H9 (cell line): Measurements from ENCODE around the gene NEK6. TPM values are rescaled to one million over a fixed set of nuclear protein-coding genes. Genes with fewer than 3 reads are reported as not detected.

Experiments used
- DNase-seq: peaks from one replicate; pipeline ENCODE4 v3.0.0-alpha.2; 2017
- H2AFZ ChIP-seq: one replicate; pipeline ENCODE4 v1.6.1; 2013; ENCODE audit warnings: mild to moderate bottlenecking, low read length, control low read depth, moderate library complexity
- H2AK5ac ChIP-seq: 2 replicates; pipeline ENCODE4 v1.6.1; 2013; ENCODE audit warnings: low read length, control low read depth, mixed read lengths; ENCODE audit not compliant: insufficient read length
- H2BK120ac ChIP-seq: one replicate; pipeline ENCODE4 v1.6.1; 2013; ENCODE audit warnings: low read depth, mild to moderate bottlenecking, low read length, control low read depth, inconsistent platforms; ENCODE audit not compliant: poor library complexity, severe bottlenecking
- H2BK12ac ChIP-seq: 2 replicates; pipeline ENCODE4 v1.6.1; 2013; ENCODE audit warnings: low read length, control low read depth, mixed read lengths, low read depth; ENCODE audit not compliant: insufficient read length
- H2BK15ac ChIP-seq: 2 replicates; pipeline ENCODE4 v1.6.1; 2013; ENCODE audit warnings: low read depth, low read length, control low read depth
- H2BK20ac ChIP-seq: one replicate; pipeline ENCODE4 v1.6.1; 2013; ENCODE audit warnings: low read depth, mild to moderate bottlenecking, low read length, control low read depth, inconsistent platforms; ENCODE audit not compliant: poor library complexity, severe bottlenecking
- H2BK5ac ChIP-seq: 2 replicates; pipeline ENCODE4 v1.6.1; 2013; ENCODE audit warnings: low read length, control low read depth, mixed read lengths; ENCODE audit not compliant: insufficient read length
- H3K14ac ChIP-seq: 2 replicates; pipeline ENCODE4 v1.6.1; 2013; ENCODE audit warnings: low read length, control low read depth; ENCODE audit not compliant: insufficient read depth
- H3K18ac ChIP-seq: 2 replicates; pipeline ENCODE4 v1.6.1; 2013; ENCODE audit warnings: low read depth, mild to moderate bottlenecking, mixed read lengths, low read length, control low read depth; ENCODE audit not compliant: insufficient read length
- H3K23ac ChIP-seq: 2 replicates; pipeline ENCODE4 v1.6.1; 2013; ENCODE audit warnings: low read length, control low read depth, mixed read lengths, low read depth; ENCODE audit not compliant: insufficient read length
- H3K23me2 ChIP-seq: 2 replicates; pipeline ENCODE4 v1.6.1; 2013; ENCODE audit warnings: low read depth, mild to moderate bottlenecking, mixed read lengths, low read length, control low read depth; ENCODE audit not compliant: insufficient read length, poor library complexity, severe bottlenecking
- H3K27ac ChIP-seq: 2 replicates; pipeline ENCODE4 v1.5.1; 2013; ENCODE audit warnings: low read length, control low read depth, mixed read lengths, low read depth; ENCODE audit not compliant: insufficient read length
- H3K27me3 ChIP-seq: 2 replicates; pipeline ENCODE4 v1.6.1; 2013; ENCODE audit warnings: low read length, control low read depth, inconsistent platforms; ENCODE audit not compliant: insufficient read depth
- H3K4ac ChIP-seq: 2 replicates; pipeline ENCODE4 v1.6.1; 2013; ENCODE audit warnings: low read depth, mild to moderate bottlenecking, control low read depth, inconsistent platforms, low read length, moderate library complexity
- H3K4me1 ChIP-seq: 2 replicates; pipeline ENCODE4 v1.6.1; 2013; ENCODE audit warnings: low read length, control low read depth, inconsistent platforms; ENCODE audit not compliant: insufficient read depth
- H3K4me2 ChIP-seq: 2 replicates; pipeline ENCODE4 v1.6.1; 2013; ENCODE audit warnings: low read length, control low read depth, mixed read lengths; ENCODE audit not compliant: insufficient read length, insufficient read depth
- H3K56ac ChIP-seq: 2 replicates; pipeline ENCODE4 v1.6.1; 2013; ENCODE audit warnings: low read depth, mild to moderate bottlenecking, mixed read lengths, low read length, control low read depth; ENCODE audit not compliant: insufficient read length
- H3K79me1 ChIP-seq: 2 replicates; pipeline ENCODE4 v1.6.1; 2013; ENCODE audit warnings: low read depth, mild to moderate bottlenecking, moderate library complexity, low read length, control low read depth, inconsistent platforms; ENCODE audit not compliant: insufficient read depth, poor library complexity, severe bottlenecking
- H3K79me2 ChIP-seq: 2 replicates; pipeline ENCODE4 v1.6.1; 2013; ENCODE audit warnings: low read length, control low read depth, inconsistent platforms; ENCODE audit not compliant: insufficient read depth
- H3K9ac ChIP-seq: 2 replicates; pipeline ENCODE4 v1.6.1; 2013; ENCODE audit warnings: low read length, control low read depth, mixed read lengths; ENCODE audit not compliant: insufficient read length; ENCODE audit errors: extremely low read depth
- H3K9me3 ChIP-seq: one replicate; pipeline ENCODE4 v1.6.1; 2013; ENCODE audit warnings: low read depth, low read length, inconsistent platforms; ENCODE audit not compliant: control insufficient read depth
- H3T11ph ChIP-seq: one replicate; pipeline ENCODE4 v1.6.1; 2013; ENCODE audit warnings: mild to moderate bottlenecking, low read length, control low read depth, inconsistent platforms
- H4K20me1 ChIP-seq: one replicate; pipeline ENCODE4 v1.6.1; 2013; ENCODE audit not compliant: control insufficient read depth, insufficient read length, insufficient read depth
- H4K5ac ChIP-seq: 2 replicates; pipeline ENCODE4 v1.6.1; 2013; ENCODE audit warnings: low read depth, mild to moderate bottlenecking, mixed read lengths, low read length, control low read depth; ENCODE audit not compliant: insufficient read length
- H4K8ac ChIP-seq: replicated peaks from 2 replicates; pipeline ENCODE4 v1.6.1; 2013; ENCODE audit warnings: low read length, control low read depth, mixed read lengths, low read depth; ENCODE audit not compliant: insufficient read length
- H4K91ac ChIP-seq: 2 replicates; pipeline ENCODE4 v1.6.1; 2013; ENCODE audit warnings: low read depth, mild to moderate bottlenecking, moderate library complexity, mixed read lengths, low read length, control low read depth; ENCODE audit not compliant: insufficient read length
- H3K27ac Mint-ChIP-seq, 3 experiments: 2 replicates in 2 of 3; 3 replicates in 1 of 3; pipeline ENCODE4 v1.8.0; 2020 to 2021; ENCODE audit warnings: mixed read lengths in 3 of 3, mild to moderate bottlenecking in 1 of 3, moderate library complexity in 1 of 3
- H3K27me3 Mint-ChIP-seq: 2 replicates; pipeline ENCODE4 v1.8.0; 2021; ENCODE audit warnings: low read depth, mild to moderate bottlenecking, moderate library complexity, mixed read lengths
- H3K36me3 Mint-ChIP-seq, 3 experiments: 2 replicates in 2 of 3; 3 replicates in 1 of 3; pipeline ENCODE4 v1.8.0; 2020 to 2021; ENCODE audit warnings: low read depth in 3 of 3, mixed read lengths in 3 of 3; ENCODE audit not compliant: insufficient read depth in 1 of 3
- H3K4me1 Mint-ChIP-seq, 2 experiments: 2 replicates each; pipeline ENCODE4 v1.8.0; 2020; ENCODE audit warnings: mixed read lengths in 2 of 2
- H3K4me3 Mint-ChIP-seq, 2 experiments: 2 replicates in 1 of 2; 3 replicates in 1 of 2; pipeline ENCODE4 v1.8.0; 2020 to 2021; ENCODE audit warnings: mild to moderate bottlenecking in 2 of 2, mixed read lengths in 2 of 2, moderate library complexity in 1 of 2
- H3K9me3 Mint-ChIP-seq, 2 experiments: 2 replicates in 1 of 2; 3 replicates in 1 of 2; pipeline ENCODE4 v1.8.0; 2020; ENCODE audit warnings: mild to moderate bottlenecking in 2 of 2, mixed read lengths in 2 of 2, moderate library complexity in 1 of 2
- WGBS: extraction: QIAGEN DNeasy Blood & Tissue Kit; methylation state at CpG from one replicate; pipeline ENCODE4 v1.1.7; 2013; ENCODE audit warnings: missing lambda C conversion rate, low lambda C conversion rate, mixed read lengths; ENCODE audit not compliant: insufficient read length; ENCODE audit errors: extremely low coverage; 5-methylcytosine and 5-hydroxymethylcytosine counted together
- total RNA-seq: library from RNA; stranded (reverse); gene quantifications from 2 replicates; pipeline ENCODE4 v1.2.1, GENCODE V29; 2021
- TF ChIP-seq, protein P1 (sequence below): fragments of 200-600 bp; sonication (generic); conservative IDR thresholded peaks from 3 replicates; pipeline ENCODE4 v1.8.0; 2021; ENCODE audit warnings: antibody characterized with exemption, mild to moderate bottlenecking

The NEK6 gene
- total RNA-seq, 1 experiment from 2014 or later, result 14.3 TPM

DNA sequence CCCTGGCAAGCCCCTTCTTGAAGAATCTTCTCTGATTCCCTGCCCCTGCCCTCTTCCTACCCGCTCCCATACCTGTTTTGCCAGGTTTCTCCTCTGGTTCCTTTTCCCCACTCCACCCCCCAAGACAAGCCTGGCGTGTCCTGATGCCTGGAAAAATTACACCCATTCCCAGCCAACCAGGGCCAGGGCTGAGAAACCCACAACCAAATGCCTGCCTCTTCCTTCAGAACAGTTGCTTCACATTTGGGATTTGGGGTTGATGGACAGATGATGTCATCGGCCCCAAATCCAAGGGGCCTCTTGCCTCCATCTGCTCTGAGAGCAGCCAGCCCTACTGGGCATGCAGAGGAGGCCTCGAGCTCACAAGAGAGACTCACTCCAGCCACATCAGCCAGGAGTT, 8.8 kb upstream of the NEK6 start:
- Mint-ChIP-seq H3K9me3 (peaks cover 0 to 4% of the 10 kb centered on the region in 2 experiments; a peak in 2 of 5 replicates), H3K27me3 (no peaks in the 10 kb centered on the region; the same call in 1 of the 2 replicates), H3K27ac (no peak overlapping the region; a peak in 1 of 7 replicates), H3K36me3 (no peaks in the 10 kb centered on the region), H3K4me3 (no peak overlapping the region), H3K4me1 (peaks cover 10 to 16% of the 10 kb centered on the region in 2 experiments)
- no peak overlapping the region for H2AK5ac ChIP-seq
- no peaks in the 10 kb centered on the region; the same call in 1 of the 2 replicates for H3K4me1 ChIP-seq
- no peak overlapping the region for H4K5ac ChIP-seq
- H2BK12ac ChIP-seq, result no peak overlapping the region
- no peak overlapping the region for H3K27ac ChIP-seq
- TF ChIP-seq, protein P1, sequence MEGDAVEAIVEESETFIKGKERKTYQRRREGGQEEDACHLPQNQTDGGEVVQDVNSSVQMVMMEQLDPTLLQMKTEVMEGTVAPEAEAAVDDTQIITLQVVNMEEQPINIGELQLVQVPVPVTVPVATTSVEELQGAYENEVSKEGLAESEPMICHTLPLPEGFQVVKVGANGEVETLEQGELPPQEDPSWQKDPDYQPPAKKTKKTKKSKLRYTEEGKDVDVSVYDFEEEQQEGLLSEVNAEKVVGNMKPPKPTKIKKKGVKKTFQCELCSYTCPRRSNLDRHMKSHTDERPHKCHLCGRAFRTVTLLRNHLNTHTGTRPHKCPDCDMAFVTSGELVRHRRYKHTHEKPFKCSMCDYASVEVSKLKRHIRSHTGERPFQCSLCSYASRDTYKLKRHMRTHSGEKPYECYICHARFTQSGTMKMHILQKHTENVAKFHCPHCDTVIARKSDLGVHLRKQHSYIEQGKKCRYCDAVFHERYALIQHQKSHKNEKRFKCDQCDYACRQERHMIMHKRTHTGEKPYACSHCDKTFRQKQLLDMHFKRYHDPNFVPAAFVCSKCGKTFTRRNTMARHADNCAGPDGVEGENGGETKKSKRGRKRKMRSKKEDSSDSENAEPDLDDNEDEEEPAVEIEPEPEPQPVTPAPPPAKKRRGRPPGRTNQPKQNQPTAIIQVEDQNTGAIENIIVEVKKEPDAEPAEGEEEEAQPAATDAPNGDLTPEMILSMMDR, result no peak
- H3K23ac ChIP-seq, result no peak overlapping the region
- H2BK5ac ChIP-seq, result no peak overlapping the region
- no peak overlapping the region for H3K9ac ChIP-seq
- WGBS, result no CpG with 5 or more reads among the region's 4 CpGs
- no peak overlapping the region for H3K56ac ChIP-seq
- H2BK15ac ChIP-seq, result no peak overlapping the region
- H4K20me1 ChIP-seq, result no peaks in the 10 kb centered on the region
- H3K9me3 ChIP-seq, result no peaks in the 10 kb centered on the region
- DNase-seq, result no peak
- H3K18ac ChIP-seq, result no peak overlapping the region
- no peaks in the 10 kb centered on the region for H3K27me3 ChIP-seq
- H4K8ac ChIP-seq, result no peak overlapping the region
- no peak overlapping the region for H3T11ph ChIP-seq
- H3K4ac ChIP-seq, result no peak overlapping the region
- no peak overlapping the region for H2BK20ac ChIP-seq
- H3K79me1 ChIP-seq, result no peaks in the 10 kb centered on the region
- no peaks in the 10 kb centered on the region for H3K79me2 ChIP-seq
- H3K14ac ChIP-seq, result no peak overlapping the region; the same call in 1 of the 2 replicates
- H3K23me2 ChIP-seq, result no peaks in the 10 kb centered on the region
- H4K91ac ChIP-seq, result no peak overlapping the region
- no peak overlapping the region for H3K4me2 ChIP-seq
- H2AFZ ChIP-seq, result no peak overlapping the region
- H2BK120ac ChIP-seq, result no peak overlapping the region
